Measurements from ENCODE around the gene UBE2L3. TPM values are rescaled to one million over a fixed set of nuclear protein-coding genes. Genes with fewer than 3 reads are reported as not detected.
"Not testable (repeated sequence)": the region's sequence is repeated elsewhere in the genome, so short reads cannot be mapped to it uniquely, and the experiment has no call there.

The UBE2L3 gene
- polyA plus RNA-seq, 1 donor (not counting 4 experiments of a cell fraction or from before 2014, with no cell fraction given): 80.8 TPM

GRCh38 chr22:21593406-21594232 lies 26.1 kb downstream of the UBE2L3 start:
- dilution Hi-C loops (cut with MboI; ENCODE audit: extremely low pct_ligation_motif_present, low sequenced_read_pairs): no loop called here
- Histone ChIP-seq H3K9ac (ENCODE audit: control insufficient read depth, extremely low read depth, insufficient read depth, low read length) (no peak overlapping the region), H3K36me3 (ENCODE audit: control insufficient read depth in 2 of 2, extremely low read depth in 1 of 2, insufficient read depth in 2 of 2, low read length in 2 of 2) (peaks cover 28 to 31% of the 10 kb centered on the region in 2 experiments), H3K9me3 (ENCODE audit: control insufficient read depth, low read depth, low read length) (no peaks in the 10 kb centered on the region), H3K4me2 (ENCODE audit: control insufficient read depth, extremely low read depth, insufficient read depth, low read depth, low read length) (no peak overlapping the region), H3K79me2 (ENCODE audit: control insufficient read depth, insufficient read depth, low read length) (peaks cover 97% of the 10 kb centered on the region), H3K9me1 (ENCODE audit: control insufficient read depth, extremely low read depth, insufficient read depth, low read length) (peaks cover 4% of the 10 kb centered on the region), H2AFZ (ENCODE audit: control insufficient read depth, low read length) (no peak overlapping the region), H3K4me1 (ENCODE audit: control insufficient read depth, extremely low read depth, insufficient read depth, low read length) (no peaks in the 10 kb centered on the region), H3K27me3 (ENCODE audit: control insufficient read depth, extremely low read depth, insufficient read depth, low read length) (no peaks in the 10 kb centered on the region), H3K27ac (ENCODE audit: control insufficient read depth, insufficient read depth, low read length) (no peak overlapping the region), H3K4me3 (ENCODE audit: control insufficient read depth in 2 of 3, extremely low read depth in 1 of 3, insufficient read depth in 2 of 3, low read depth in 1 of 3, low read length in 3 of 3) (no peak overlapping the region), H4K20me1 (ENCODE audit: control insufficient read depth, extremely low read depth, insufficient read depth, low read length) (peaks cover 30% of the 10 kb centered on the region)
- DNase-seq (ENCODE audit: low read depth, low spot score): no peak
- TF ChIP-seq EZH2 (IDR thresholded peaks at IDR 0.05; ENCODE audit: low read length): no peak
- TF ChIP-seq CTCF (optimal IDR thresholded peaks at IDR 0.05 in 1 of 3, IDR thresholded peaks at IDR 0.05 in 1 of 3, conservative IDR thresholded peaks at IDR 0.05 in 1 of 3; ENCODE audit: extremely low read depth in 1 of 3, insufficient read depth in 2 of 3, low read length in 3 of 3): peak; percentile 31 to 54 (median 45)
- no peak for FAIRE-seq

GRCh38 chr22:21594865-21595452 lies 27.4 kb downstream of the UBE2L3 start:
- H3K4me3 ChIP-seq (ENCODE audit: control insufficient read depth in 2 of 3, extremely low read depth in 1 of 3, insufficient read depth in 2 of 3, low read depth in 1 of 3, low read length in 3 of 3): no peak overlapping the region
- H3K36me3 ChIP-seq (ENCODE audit: control insufficient read depth in 2 of 2, extremely low read depth in 1 of 2, insufficient read depth in 2 of 2, low read length in 2 of 2): peaks cover 27 to 30% of the 10 kb centered on the region in 2 experiments
- DNase-seq (ENCODE audit: low read depth, low spot score): no peak
- H4K20me1 ChIP-seq (ENCODE audit: control insufficient read depth, extremely low read depth, insufficient read depth, low read length): peaks cover 36% of the 10 kb centered on the region
- H3K9me3 ChIP-seq (ENCODE audit: control insufficient read depth, low read depth, low read length): no peaks in the 10 kb centered on the region
- H3K4me2 ChIP-seq (ENCODE audit: control insufficient read depth, extremely low read depth, insufficient read depth, low read depth, low read length): no peak overlapping the region
- H3K4me1 ChIP-seq (ENCODE audit: control insufficient read depth, extremely low read depth, insufficient read depth, low read length): no peaks in the 10 kb centered on the region
- no peaks in the 10 kb centered on the region for H3K27me3 ChIP-seq (ENCODE audit: control insufficient read depth, extremely low read depth, insufficient read depth, low read length)
- peaks cover 7% of the 10 kb centered on the region for H3K9me1 ChIP-seq (ENCODE audit: control insufficient read depth, extremely low read depth, insufficient read depth, low read length)
- dilution Hi-C loops (cut with MboI; ENCODE audit: extremely low pct_ligation_motif_present, low sequenced_read_pairs): no loop called here
- no peak for FAIRE-seq
- TF ChIP-seq CTCF (optimal IDR thresholded peaks at IDR 0.05 in 1 of 3, IDR thresholded peaks at IDR 0.05 in 1 of 3, conservative IDR thresholded peaks at IDR 0.05 in 1 of 3; ENCODE audit: extremely low read depth in 1 of 3, insufficient read depth in 2 of 3, low read length in 3 of 3) (no peak), EZH2 (IDR thresholded peaks at IDR 0.05; ENCODE audit: low read length) (no peak)
- no peak overlapping the region for H3K27ac ChIP-seq (ENCODE audit: control insufficient read depth, insufficient read depth, low read length)
- H2AFZ ChIP-seq (ENCODE audit: control insufficient read depth, low read length): no peak overlapping the region
- H3K9ac ChIP-seq (ENCODE audit: control insufficient read depth, extremely low read depth, insufficient read depth, low read length): no peak overlapping the region
- H3K79me2 ChIP-seq (ENCODE audit: control insufficient read depth, insufficient read depth, low read length): peaks cover 98% of the 10 kb centered on the region

- H3K9me1 ChIP-seq (ENCODE audit: control insufficient read depth, extremely low read depth, insufficient read depth, low read length); H3K4me2 ChIP-seq (ENCODE audit: control insufficient read depth, extremely low read depth, insufficient read depth, low read depth, low read length); H3K27me3 ChIP-seq (ENCODE audit: control insufficient read depth, extremely low read depth, insufficient read depth, low read length); H3K4me3 ChIP-seq (ENCODE audit: control insufficient read depth in 2 of 3, extremely low read depth in 1 of 3, insufficient read depth in 2 of 3, low read depth in 1 of 3, low read length in 3 of 3); FAIRE-seq; dilution Hi-C loops (cut with MboI; ENCODE audit: extremely low pct_ligation_motif_present, low sequenced_read_pairs); H3K9ac ChIP-seq (ENCODE audit: control insufficient read depth, extremely low read depth, insufficient read depth, low read length); H3K9me3 ChIP-seq (ENCODE audit: control insufficient read depth, low read depth, low read length); H3K4me1 ChIP-seq (ENCODE audit: control insufficient read depth, extremely low read depth, insufficient read depth, low read length); H2AFZ ChIP-seq (ENCODE audit: control insufficient read depth, low read length); DNase-seq (ENCODE audit: low read depth, low spot score); H3K27ac ChIP-seq (ENCODE audit: control insufficient read depth, insufficient read depth, low read length): not testable (repeated sequence)
- H3K79me2 ChIP-seq (ENCODE audit: control insufficient read depth, insufficient read depth, low read length): peaks cover 98% of the 10 kb centered on the region
- H3K36me3 ChIP-seq (ENCODE audit: control insufficient read depth in 2 of 2, extremely low read depth in 1 of 2, insufficient read depth in 2 of 2, low read length in 2 of 2): peaks cover 27 to 28% of the 10 kb centered on the region in 2 experiments
- peaks cover 26% of the 10 kb centered on the region for H4K20me1 ChIP-seq (ENCODE audit: control insufficient read depth, extremely low read depth, insufficient read depth, low read length)
Measured at GRCh38 chr22:21596356-21597135, 29.0 kb downstream of the UBE2L3 start.
